ENCODE data around the gene ATP11A.

ATP11A gene

DNA sequence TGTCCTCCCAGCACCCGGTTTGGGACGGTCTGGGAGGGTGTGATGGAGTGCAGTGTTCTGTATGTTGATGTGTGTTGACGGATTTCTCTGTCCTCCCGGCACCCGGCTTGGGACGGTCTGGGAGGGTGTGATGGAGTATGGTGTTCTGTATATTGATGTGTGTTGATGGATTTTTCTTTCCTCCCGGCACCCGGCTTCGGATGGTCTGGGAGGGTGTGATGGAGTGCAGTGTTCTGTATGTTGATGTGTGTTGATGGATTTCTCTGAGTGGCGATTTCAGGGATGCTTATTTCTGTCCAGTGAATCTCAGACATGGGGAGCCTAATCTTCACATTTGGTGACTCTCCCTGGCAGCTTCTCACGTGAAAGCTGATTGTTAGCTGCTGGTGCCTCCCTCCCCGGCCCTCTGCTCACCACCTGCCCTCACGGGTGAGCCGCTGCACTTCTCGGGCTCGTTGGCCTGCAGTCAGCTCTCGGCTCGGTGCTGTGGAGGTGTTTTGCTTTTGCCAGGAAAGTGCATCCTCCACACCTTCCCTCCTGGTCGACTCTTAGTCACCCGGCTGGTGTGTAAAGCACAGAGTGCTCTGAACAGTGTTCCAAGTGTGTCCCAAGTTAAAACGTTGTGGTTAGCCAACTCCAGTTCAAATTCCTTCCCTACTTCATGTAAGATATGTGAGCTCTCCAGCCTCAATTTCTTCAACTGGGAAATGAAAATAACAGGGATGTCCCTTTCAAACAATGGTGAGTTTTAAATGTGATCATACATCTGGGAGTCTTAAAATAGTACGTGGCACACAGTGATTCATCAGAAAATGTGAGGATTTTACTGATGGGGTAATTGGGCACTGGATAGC, 54.6 kb downstream of the ATP11A start:
- DNase-seq: no peak

DNA sequence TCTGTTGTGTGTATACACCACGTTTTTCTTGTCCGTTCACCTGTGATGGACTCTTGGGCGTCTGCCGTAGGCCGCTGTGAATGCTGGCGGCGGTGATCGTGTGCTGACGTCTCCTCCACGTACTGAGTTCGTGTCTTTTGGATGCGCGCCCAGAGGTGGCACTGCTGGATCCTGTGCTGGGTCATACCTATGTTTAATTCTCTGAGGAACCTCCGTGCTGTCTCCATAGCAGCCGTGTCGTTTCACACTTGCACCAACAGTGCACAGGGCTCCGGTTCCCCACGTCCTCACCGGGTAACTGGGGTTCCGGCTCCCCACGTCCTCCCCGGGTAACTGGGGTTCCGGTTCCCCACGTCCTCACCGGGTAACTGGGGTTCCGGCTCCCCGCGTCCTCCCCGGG, 56.2 kb downstream of the ATP11A start:
- no peak for DNase-seq

DNA sequence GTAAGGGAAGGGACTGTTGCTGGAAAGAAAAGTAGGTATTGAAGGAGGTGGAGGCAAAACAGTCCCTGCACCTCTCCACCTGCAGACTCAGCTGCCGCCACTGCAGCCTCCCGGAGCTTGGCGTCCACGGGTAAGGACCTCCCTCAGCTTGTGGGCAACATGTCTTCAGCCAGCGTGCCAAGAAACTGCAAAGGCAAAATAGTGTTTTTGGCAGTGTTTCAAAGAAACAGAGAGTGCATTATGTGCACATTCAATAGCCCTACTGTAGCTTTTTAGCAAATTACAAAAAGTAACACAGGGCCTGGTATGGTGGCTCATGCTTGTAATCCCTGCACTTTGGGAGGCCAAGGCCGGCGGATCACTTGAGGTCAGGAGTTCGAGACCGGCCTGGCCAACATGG, 57.4 kb downstream of the ATP11A start:
- DNase-seq: no peak

DNA sequence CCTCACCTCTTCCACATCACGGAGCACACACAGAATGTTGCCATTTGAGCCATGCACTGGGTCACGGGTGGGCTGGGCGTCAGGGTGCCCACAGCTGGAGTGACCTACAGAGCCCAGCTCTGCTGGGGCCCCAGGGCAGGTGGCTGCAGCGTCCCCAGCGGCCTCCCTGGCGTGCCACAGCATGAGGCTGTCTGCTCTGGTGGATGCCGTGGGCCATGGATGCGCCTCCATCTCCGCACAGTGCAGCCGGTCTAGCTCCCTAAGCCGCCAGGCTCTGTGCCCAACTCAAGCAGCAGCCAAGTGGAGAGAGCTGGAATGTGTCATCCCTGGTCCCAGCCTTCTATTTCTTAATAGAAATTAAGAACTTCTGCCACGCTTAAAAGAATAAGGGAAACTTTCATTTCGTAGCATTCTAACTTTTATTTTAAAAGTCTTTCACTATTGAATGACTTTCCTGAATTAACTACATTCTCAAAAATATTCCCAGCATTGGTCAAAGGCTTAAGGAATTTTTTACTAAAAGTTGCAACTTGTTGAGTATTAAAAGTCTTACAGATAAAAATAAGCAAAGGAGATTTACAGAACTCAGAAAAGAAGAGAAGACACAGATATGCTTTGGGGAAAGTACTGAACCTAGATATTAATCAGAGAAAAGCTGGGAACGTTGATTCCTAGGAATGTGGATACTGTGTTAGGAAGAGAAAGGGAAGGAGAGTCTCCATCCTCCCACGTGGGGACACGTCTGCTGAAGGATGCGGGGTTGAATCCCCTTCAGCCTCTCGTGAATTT, 59.3 kb downstream of the ATP11A start:
- no peak for DNase-seq

DNA sequence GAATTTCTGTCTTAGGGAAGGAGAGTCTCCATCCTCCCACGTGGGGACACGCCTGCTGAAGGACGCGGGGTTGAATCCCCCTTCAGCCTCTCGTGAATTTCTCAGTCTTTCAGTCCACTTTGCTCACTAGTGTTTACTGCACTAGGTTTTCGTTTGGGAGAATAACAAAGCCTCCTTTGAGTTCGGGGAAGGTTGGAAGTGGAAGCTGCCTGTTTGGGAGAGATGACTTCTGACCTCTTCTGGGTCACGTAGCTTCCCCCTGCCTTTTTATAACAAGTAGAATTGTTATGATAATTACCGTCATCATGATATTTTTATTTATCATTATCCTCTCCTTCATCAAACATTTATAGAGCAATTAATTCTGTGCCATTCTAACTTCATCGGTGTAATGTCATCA, 60.7 kb downstream of the ATP11A start:
- no peak for DNase-seq

DNA sequence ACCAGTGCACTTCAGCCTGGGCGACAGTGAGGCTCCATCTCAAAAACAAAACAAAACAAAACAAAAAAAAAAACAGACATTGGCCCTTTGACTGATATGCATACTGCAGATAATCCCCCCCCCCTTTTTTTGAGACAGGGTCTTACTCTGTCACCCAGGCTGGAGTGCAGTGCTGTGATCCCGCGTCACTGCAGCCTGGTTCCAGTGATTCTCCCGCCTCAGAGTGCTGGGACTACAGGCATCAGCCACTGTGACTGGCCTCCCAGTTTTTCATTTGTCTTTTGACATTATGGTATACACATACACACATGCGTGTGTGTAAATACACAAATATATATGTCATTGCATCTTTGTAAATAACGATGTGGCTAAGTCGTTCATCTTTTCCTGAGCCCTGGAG, 61.8 kb downstream of the ATP11A start:
- DNase-seq: no peak

DNA sequence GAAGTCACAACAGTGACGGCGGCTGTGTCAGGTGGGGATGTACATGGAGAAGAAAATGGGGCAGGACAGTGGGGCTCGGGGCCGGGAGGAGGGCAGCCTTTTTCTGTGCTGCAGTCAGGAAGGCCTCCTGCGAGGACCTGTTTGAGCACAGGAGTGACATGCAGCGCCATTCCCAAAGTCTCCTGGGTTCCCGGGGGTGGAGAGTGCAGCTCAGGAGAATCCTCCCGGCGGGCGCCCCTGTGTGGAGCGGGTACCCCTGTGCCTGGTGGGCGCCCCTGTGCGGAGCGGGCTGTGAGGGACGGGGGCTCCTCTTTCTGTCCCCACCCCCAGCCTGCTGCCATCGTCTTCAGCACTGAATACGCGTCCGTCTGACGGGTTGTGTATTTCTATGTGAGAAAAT, 62.4 kb downstream of the ATP11A start:
- DNase-seq: no peak

DNA sequence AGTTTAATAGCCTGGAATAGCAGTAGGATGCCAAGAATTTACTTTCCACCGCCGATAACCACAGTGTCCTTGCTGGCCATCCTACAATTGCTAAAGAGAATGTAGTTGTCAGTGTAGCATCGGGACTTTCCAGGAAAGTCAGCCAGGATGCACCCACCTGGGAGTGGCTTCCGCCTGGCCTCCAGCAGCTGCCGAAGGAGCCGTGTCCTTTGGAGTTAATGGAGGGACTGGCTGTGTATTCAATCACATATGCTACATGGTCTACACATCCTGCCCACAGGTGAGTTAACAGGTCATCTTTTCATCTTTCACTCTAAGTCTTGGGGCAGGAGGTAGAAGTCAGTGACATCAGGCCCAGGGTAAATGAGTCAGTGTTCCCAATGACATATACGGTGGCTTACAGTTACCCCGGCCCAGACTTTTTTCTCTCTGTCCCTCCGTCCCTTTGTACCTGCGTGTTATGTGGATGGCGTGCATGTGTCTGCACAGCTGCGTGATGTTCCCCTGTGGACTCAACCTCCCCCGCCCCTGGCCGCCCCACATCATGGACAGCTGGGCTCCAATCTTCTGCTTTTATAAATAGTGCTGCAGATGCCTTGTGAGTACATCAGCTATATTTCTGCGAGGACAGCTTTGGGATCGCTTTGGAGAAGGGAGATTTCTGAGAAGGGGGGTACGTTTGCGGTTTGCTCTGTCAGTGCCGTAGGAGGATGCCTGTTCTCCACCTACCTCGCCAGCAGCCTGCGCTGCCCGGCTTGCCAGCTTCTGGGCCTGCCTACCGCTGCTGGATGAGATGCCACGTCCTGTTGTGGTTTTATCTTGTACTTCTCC, 63.1 kb downstream of the ATP11A start:
- no peak for DNase-seq

DNA sequence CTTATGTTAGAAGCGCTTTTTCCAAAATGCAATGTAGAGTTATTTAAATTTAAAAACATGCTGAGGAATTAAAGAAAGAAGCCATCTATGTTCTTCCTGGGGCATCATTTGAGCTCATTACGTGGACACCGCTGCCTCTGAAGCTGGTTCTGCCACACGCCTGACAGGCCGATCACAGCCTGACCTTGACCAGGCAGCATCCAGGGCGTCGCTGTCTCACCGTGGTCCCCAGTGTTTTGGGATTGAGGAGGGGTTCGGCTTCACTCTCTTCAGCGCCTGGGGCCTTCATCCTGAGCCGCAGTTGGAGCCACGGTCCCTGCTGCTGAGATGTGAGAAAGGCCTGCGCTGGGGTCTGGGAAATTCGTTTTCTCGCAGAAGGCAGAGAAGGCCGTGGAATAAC, 64.0 kb downstream of the ATP11A start:
- no peak for DNase-seq

DNA sequence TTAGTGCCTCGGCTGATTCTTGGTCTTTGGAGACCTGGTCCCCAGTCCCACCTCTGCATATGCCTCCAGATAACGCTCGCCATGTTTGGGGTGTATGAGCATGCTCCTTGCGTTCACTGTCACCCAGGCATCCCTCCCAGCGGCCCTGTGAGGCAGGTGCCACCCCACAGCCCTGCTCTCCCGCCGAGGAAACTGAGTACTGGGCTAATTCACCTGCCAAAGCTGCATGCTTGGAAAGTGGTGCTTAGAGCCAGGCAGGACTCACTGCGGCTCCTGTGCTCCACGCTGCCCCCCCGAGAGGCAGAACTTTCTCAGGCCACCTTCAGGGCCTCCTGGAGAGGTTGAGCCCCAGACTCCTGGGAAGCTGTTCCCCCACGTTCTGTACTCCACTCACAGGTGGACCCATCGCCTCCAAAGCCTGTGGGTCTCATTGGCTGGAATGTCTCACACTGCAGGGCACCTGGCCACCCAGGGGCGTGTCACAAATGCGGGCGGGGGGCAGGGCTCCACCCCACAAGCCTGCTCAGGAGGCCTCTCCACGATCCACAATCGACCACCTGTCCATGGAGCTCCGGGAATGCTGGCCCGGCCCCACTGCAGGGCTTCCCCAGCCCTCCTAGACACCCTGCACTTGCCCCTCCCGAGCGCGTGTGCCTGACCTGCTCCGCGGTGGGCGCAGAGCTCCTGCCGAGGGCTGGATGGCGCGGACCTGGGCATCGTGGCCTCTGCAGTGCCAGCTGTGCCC, 64.6 kb downstream of the ATP11A start:
- DNase-seq: no peak

DNA sequence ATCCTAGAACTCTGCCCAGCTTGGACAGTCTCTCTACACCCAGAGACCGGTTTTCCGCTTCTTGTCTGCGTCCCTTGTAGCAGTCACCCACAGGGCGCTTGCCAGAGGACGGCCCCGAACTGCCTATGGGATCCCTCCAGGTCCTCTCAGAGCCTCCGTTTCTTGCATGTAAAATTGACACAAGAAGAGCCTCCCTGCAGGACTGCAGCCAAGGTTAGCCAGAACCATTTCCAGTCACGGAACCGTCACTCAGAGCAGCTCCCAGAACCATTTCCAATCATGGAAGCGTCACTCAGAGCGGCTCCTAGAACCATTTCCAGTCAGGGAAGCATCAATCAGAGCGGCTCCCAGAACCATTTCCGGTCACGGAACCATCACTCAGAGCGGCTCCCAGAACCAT, 65.5 kb downstream of the ATP11A start:
- no peak for DNase-seq

DNA sequence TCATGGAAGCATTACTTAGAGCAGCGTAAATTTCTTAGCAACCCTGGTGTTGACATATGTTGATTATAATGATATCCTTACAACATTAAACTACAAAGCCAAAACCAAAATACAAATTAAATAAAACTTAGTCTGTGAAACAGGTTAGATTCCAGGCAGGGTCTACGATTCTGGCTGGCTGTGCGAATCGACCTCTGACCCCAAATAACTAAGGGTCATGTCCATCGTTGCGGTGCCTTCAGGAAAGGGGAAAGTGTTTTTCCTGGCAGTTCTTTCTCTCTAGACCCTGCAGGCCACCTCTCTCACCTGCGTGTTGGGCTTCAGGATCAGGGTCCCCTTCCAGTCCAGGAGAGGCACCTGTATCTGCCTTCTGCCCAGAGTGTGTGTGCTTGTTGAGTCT, 66.2 kb downstream of the ATP11A start:
- DNase-seq: no peak

DNA sequence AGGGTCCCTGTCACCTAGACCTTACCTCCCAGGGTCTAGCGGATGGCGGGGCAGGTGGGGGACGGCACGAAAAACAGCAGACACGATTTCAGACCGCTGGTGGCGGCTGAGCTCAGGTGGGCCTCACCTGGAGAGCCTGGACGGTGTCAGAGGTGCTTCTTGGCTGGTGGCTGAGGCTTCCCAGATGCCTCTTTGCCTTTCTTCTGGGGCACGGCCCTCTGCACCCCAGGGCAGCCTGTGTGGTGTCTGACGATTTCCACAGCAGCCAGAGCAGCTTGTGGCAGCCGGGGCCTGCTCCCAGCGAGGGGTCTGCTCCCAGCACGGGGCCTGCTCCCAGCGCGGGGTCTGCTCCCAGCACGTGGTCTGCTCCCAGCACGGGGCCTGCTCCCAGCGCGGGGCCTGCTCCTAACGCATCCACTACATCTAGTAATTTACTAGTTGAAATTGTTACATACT, 66.7 kb downstream of the ATP11A start:
- no peak for DNase-seq

DNA sequence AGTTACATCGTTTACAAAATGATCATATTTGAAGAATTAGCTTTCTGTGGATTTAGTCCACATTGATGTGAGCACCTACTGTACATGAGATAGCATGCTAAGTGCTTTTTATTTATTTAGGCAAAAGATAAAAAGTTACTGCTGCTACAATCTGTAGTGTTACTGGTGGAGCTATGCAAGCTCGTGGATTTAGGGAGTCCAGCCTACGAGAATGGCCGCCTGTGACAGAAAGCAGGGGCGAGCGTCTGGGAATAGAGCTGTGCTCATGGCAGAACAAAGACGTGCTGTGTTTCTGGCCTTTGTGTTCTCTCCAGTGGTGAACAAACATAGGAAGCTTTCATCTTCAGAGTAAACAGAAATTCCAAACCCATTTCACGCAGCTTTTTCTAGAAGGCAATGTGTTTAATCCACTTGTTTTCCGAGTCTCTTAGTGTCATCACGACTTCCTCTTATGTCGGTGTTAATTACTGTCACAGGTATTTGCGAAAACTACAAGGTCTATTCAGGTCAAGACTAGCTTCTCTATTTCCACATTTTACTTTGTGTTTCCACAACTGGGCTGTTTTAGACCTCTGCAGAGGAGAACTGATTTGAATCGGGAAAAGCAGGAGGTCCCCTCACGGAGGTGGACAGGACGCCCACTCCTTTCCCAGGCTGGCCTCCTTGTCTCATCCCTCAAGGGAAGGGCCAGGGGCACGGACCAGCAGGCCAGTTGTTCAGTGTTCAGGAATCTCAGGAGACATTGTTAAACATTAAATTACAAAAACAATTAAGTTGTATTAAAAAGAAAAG, 67.3 kb downstream of the ATP11A start:
- no peak for DNase-seq

DNA sequence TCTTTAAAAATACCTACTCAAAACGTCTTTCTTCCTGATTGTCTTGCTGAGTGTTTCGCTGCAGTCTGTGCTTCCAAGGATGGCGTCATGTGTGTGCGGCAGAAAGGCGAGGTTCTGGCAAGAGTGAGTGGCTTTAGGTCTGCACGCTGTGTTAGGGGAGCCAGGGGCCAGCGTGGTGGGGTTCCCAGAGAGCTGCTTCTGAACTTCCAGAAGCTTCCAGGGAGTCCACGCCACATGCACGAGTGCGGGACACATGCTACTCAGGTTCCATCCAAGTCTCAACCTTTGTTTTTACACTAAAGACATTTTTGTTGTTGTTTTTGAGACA, 67.9 kb downstream of the ATP11A start:
- DNase-seq: no peak

DNA sequence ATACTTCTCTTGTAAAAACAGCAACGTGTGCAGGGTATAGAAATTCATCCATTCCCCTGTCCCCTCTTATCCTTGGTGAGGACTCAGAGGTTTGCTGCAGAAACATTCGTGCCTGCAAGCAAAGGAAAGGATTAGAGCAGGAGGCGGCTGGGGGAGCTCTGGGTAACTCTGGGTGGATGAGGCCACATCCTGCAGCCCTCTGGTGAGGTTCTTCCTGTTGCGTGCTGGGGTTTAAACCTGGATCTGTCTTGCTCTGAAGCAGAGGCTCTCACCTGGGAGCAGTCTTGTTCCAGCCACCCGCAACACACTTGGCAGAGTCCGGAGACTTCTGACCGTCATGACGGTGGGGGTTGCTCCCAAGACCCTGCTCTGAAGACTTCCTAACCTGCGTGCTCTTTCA, 69.2 kb downstream of the ATP11A start:
- DNase-seq: no peak

DNA sequence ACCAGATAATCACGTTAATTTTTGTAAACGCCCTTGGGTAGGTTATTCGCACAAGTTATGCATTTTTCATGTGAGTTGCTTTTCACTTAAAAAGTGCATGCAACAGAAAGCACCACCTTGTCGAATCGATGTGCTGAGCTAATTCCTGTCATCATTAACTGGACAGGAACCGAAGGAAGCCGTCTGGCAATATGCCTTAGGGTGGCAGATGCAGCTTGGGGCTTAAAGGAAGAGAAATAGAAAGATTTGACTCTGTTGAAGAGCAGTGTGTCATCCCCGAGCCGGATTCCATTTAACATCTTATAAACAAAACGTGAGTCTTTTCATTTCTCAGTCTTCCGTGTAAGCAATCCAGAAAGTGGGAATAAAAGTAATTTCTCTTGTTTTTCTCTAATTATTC, 70.0 kb downstream of the ATP11A start:
- no peak for DNase-seq

DNA sequence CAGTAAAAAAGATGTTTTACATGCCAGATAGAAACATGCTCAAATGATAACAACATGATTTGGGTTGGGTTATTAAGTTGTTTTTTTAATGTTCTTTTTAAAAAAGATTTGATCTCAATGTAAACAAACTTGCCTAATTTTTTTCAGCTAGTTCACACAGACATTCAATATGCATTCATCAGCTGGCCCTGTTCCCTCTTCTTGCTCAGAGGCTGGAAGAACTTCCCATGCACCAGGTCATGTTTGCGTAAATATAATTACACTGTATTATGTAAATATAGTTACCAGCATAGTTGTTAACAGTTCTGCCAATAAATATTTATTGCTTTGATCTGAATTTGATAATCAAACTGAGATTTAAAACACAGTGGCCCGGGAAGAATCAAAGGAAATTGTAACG, 70.6 kb downstream of the ATP11A start:
- DNase-seq: no peak

DNA sequence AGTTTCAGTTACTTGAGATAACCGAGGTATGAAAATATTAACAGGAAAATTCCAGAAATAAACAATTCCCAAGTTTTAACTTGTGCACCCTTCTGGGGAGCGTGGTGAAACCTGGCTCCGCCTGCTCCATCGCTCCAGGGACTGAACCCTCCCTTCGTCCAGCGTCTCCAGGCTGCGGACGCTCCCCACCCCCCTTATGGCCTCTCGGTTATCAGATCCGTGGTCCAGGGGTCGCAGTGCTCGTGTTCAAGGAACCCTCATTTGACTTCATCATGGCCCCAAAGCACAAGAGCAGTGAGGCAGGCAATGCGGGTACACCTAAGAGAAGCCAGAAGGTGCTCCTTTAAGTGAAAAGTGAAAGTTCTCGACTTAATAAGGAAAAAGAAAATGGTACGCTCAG, 71.1 kb downstream of the ATP11A start:
- DNase-seq: no peak

DNA sequence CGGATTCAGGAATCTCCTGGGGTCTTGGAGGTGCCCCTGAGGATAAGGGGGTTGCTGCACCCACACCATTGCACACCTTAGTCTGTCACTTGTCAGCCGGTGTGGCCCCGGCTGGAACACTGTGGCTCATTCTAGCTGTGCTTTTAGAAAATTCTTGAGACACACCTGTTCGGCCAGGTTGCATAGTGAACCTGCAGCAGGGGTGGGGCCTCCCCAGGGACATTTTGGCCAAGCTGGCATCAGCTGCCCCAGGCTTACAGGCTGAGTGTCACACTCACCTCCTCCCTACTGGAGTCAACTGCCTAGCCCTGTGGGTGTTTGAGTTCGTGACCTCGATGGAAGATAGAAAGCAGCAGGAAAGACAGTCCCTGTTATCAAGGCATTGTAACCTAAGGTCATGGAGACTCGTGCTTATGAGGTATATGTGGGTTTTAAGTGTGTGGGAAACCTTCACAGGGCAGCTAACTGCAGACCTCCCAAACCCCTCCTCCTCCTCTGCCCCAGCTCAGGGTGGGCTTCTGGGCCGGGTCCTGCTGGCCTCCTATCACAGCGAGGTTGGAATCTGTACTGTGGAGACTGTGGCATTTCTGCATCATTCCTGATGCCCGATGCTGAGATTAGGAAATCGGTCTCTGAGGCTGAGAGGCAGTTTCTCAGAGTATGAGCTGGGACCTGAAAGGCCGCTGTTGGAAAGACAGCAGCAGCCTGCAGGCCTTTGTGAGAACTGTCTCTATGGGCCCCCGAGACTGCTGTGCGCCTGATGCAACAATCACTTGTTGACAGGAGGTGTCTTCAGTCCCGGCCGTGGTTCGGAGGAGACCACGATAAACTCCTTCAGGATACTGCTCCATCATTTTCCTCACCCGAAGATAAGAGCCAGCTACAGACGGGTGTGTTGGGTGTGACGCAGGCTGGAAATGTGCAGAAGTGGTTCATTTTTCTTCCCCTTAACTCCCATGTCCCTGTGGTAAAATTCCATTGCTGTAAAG, 72.2 kb downstream of the ATP11A start:
- DNase-seq: no peak

DNA sequence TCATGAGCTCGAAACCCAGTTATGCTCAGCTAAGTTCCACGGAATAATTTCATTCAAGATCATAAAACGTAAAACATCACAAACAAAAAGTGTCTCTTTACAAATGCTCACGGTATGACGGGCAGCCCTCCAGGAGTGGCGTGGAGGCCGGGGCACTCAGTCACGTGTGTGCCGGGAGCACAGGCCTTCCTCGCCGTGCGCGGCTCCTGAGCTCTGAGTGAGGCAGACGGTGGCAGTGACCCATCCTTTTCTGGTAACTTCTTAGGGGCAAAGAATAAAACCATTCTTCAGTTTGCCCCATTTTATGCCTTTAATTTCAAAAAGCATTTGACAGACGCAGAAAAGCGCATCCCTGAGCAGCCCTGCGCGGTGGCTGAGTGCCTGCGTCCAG, 72.8 kb downstream of the ATP11A start:
- no peak for DNase-seq
